ENCODE results near the gene FAM81B.

DNA sequence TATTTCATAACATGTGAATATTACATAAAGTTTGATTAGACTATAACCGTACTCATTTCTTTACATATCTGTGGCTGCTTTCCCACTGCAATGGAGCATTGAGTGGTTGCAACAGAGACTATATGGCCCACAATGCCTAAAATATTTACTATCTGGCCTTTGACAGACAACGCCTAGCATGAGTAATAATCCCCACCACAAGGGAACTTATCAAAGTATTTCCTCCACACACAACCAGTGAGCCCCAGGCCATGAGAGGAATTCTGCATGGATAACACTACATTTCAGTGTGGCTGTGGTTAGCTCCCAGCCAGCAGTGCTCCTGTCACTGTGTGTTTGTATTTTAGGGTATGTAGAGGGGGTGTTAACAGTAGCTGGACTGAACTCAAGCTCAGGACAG is 54.8 kb downstream of the FAM81B start:
- TF ChIP-seq, protein P1, sequence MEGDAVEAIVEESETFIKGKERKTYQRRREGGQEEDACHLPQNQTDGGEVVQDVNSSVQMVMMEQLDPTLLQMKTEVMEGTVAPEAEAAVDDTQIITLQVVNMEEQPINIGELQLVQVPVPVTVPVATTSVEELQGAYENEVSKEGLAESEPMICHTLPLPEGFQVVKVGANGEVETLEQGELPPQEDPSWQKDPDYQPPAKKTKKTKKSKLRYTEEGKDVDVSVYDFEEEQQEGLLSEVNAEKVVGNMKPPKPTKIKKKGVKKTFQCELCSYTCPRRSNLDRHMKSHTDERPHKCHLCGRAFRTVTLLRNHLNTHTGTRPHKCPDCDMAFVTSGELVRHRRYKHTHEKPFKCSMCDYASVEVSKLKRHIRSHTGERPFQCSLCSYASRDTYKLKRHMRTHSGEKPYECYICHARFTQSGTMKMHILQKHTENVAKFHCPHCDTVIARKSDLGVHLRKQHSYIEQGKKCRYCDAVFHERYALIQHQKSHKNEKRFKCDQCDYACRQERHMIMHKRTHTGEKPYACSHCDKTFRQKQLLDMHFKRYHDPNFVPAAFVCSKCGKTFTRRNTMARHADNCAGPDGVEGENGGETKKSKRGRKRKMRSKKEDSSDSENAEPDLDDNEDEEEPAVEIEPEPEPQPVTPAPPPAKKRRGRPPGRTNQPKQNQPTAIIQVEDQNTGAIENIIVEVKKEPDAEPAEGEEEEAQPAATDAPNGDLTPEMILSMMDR (IDR thresholded peaks at IDR 0.05): no peak
- TF ChIP-seq POLR2AphosphoS5 (IDR thresholded peaks at IDR 0.05) (no peak), POLR2A (IDR thresholded peaks at IDR 0.05) (no peak)
